GM10248 (cell line): Measurements from ENCODE around the gene PODN.

Experiments
- CTCF ChIA-PET: fragments of 300-600 bp; sonication (Branson Sonifier 250); formaldehyde crosslinking; extraction: SDS; loops from one replicate; lab custom pipeline; 2021; ENCODE audit warnings: antibody characterized with exemption; lab: Yijun Ruan, JAX
- POLR2A ChIA-PET: fragments of 350-650 bp; sonication (Branson Sonifier 250); formaldehyde crosslinking; extraction: SDS; loops from one replicate; lab custom pipeline; 2020; ENCODE audit warnings: antibody characterized with exemption; lab: Yijun Ruan, JAX
- DNase-seq: peaks from one replicate; pipeline ENCODE4 v3.0.0; 2012; ENCODE audit errors: extremely low spot score
- CTCF ChIP-seq: IDR thresholded peaks from 2 replicates; pipeline ENCODE4 v1.5.1; 2012; ENCODE audit warnings: mild to moderate bottlenecking, low read depth; ENCODE audit errors: extremely low read depth, missing control alignments, control extremely low read depth

PODN gene

GRCh38 chr1:53116933-53117600 is 55.1 kb downstream of the PODN start:
- DNase-seq, result no peak
- TF ChIP-seq CTCF, result no peak
- POLR2A ChIA-PET, result no interaction called here
- CTCF ChIA-PET, result interaction anchor here (0.9 kb wide), 1 partner anchor 26 kb away, joined by 3 read pairs; no protein-coding TSS in a partner anchor

- ChIA-PET POLR2A (no interaction called here), CTCF (interaction anchor here (0.9 kb wide), 1 partner anchor 26 kb away, joined by 3 read pairs; no protein-coding TSS in a partner anchor)
- no peak for DNase-seq
- no peak for TF ChIP-seq CTCF
Observed at GRCh38 chr1:53117836-53118235, 55.8 kb downstream of the PODN start.

GRCh38 chr1:53120659-53121058 is 58.6 kb downstream of the PODN start:
- ChIA-PET CTCF (no interaction called here), POLR2A (no interaction called here)
- no peak for DNase-seq
- no peak for TF ChIP-seq CTCF

- no peak for DNase-seq
- TF ChIP-seq CTCF, result no peak
- CTCF ChIA-PET, result no interaction called here
- POLR2A ChIA-PET, result no interaction called here
Observed at GRCh38 chr1:53121319-53122172, 59.5 kb downstream of the PODN start.

GRCh38 chr1:53122201-53122885 is 60.3 kb downstream of the PODN start:
- DNase-seq, result no peak
- ChIA-PET CTCF (no interaction called here), POLR2A (no interaction called here)
- TF ChIP-seq CTCF, result no peak

GRCh38 chr1:53122961-53123413 is 61.0 kb downstream of the PODN start:
- POLR2A ChIA-PET, result no interaction called here

More at GRCh38 chr1:53122961-53123413, 61.0 kb downstream of the PODN start:
- CTCF ChIA-PET, result no interaction called here
- no peak for TF ChIP-seq CTCF
- DNase-seq, result no peak
